NB4 (cell line): Measurements from ENCODE around the gene AMBP.

ENCODE experiments used
- DNase-seq: peaks from one replicate; pipeline ENCODE4 v3.0.0; 2010; ENCODE audit warnings: low read depth
- H3K4me3 ChIP-seq: one replicate; pipeline ENCODE4 v1.5.1; 2011; ENCODE audit warnings: mild to moderate bottlenecking, low read depth, low read length, moderate library complexity
- CTCF ChIP-seq: IDR thresholded peaks from one replicate; pipeline ENCODE4 v1.5.1; 2012; ENCODE audit warnings: low read depth, low read length
- MAX ChIP-seq: IDR thresholded peaks from 2 replicates; pipeline ENCODE4 v1.6.1; 2011; ENCODE audit warnings: low read depth, low read length
- MYC ChIP-seq: IDR thresholded peaks from 2 replicates; pipeline ENCODE4 v1.6.1; 2011; ENCODE audit warnings: low read depth, low read length
- POLR2A ChIP-seq: IDR thresholded peaks from 2 replicates; pipeline ENCODE4 v1.6.1; 2011; ENCODE audit warnings: mild to moderate bottlenecking; ENCODE audit not compliant: insufficient read length; ENCODE audit errors: extremely low read depth

AMBP gene

GRCh38 chr9:114038724-114039313 lies 39.3 kb downstream of the AMBP start:
- TF ChIP-seq POLR2A (no peak), CTCF (no peak), MYC (no peak), MAX (no peak)
- no peak for DNase-seq
- H3K4me3 ChIP-seq: no peak overlapping the region

GRCh38 chr9:114037961-114038723 lies 40.0 kb downstream of the AMBP start:
- H3K4me3 ChIP-seq: no peak overlapping the region
- DNase-seq: no peak
- TF ChIP-seq MAX (no peak), CTCF (no peak), POLR2A (no peak), MYC (no peak)

- no peak overlapping the region for H3K4me3 ChIP-seq
- DNase-seq: no peak
- TF ChIP-seq POLR2A: no peak
- no peak for TF ChIP-seq MAX
Observed at GRCh38 chr9:114037249-114037648, 40.9 kb downstream of the AMBP start.

- DNase-seq: no peak
- H3K4me3 ChIP-seq: no peak overlapping the region
- TF ChIP-seq POLR2A (no peak), MAX (no peak), MYC (no peak), CTCF (no peak)
Observed at GRCh38 chr9:114035845-114036801, 42.0 kb downstream of the AMBP start.

GRCh38 chr9:114035221-114035844 lies 42.8 kb downstream of the AMBP start:
- DNase-seq: no peak
- TF ChIP-seq CTCF (no peak), MYC (no peak), POLR2A (no peak), MAX (no peak)
- H3K4me3 ChIP-seq: no peak overlapping the region

- H3K4me3 ChIP-seq: no peak overlapping the region
Observed at GRCh38 chr9:114034661-114035062, 43.4 kb downstream of the AMBP start.

More at GRCh38 chr9:114034661-114035062, 43.4 kb downstream of the AMBP start:
- DNase-seq: no peak
- TF ChIP-seq POLR2A (no peak), CTCF (no peak), MAX (no peak), MYC (no peak)
